UCSD-AML1 (cell line): ENCODE data around the gene R3HDM4.
"Not testable (repeated sequence)": the region's sequence is repeated elsewhere in the genome, so short reads cannot be mapped to it uniquely, and the experiment has no call there.

Experiments
- DNase-seq: peaks from one replicate; lab custom pipeline; 2025; ENCODE audit not compliant: unreplicated experiment; lab: John Stamatoyannopoulos, UW

The R3HDM4 gene

DNA sequence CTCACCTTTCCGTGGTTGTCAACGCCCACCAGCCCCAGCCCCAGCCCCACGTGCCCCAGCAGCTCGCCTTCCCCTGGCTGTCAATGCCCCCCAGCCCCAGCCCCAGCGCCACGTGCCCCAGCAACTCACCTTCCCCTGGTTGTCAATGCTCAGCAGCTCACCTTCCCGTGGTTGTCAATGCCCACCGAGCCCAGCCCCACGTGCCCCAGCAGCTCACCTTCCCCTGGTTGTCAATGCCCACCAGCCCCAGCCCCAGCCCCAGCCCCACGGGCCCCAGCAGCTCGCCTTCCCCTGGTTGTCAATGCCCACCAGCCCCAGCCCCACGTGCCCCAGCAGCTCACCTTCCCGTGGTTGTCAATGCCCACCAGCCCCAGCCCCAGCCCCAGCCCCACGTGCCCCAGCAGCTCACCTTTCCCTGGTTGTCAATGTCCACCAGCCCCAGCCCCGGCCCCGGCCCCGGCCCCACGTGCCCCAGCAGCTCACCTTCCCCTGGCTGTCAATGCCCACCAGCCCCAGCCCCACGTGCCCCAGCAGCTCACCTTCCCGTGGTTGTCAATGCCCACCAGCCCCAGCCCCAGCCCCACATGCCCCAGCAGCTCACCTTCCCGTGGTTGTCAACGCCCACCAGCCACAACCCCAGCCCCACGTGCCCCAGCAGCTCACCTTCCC, 34.9 kb downstream of the R3HDM4 start:
- not testable (repeated sequence) for DNase-seq

DNA sequence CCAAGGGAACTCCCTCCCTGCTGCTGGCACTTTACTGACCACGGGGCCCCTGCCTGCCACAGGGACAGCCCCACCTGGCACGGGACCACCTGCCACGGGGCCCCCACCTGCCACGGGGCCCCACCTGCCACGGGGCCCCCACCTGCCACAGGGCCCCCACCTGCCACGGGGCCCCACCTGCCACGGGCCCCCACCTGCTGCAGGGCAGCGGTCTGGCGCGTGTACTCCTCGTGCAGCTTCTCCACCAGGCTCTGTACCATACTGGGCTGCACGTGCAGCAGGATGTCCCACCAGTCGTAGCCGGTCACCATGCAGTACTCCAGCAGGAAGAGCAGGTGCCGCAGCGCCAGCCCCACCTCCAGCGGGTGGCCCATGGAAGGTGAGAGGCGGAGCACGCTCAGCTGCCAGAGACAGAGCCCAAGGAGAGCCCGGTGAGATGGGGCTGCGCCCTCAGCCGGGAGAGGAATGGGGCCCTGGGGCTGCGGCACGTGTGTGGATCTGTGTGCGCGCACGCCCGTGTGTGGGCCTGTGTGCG, 36.2 kb downstream of the R3HDM4 start:
- DNase-seq, result no peak

DNA sequence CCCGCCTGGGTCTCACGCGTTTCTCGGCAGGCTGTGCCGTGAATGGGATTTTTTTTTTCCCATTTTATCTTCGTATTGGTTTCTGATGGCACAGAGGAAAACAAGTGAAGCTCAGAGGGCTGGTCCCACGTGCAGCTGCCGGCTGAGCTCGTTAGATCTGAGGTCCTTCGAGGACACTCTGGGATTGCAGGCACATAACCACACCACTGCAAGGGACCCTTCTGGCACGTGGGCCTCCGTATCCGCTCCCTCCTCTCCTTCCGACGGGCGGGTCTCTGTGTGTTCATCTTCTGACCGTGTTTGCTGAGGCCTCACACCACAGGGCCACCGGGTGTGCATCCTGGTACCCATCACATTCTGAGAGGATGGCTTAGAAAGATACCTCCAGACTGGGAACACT, 36.9 kb downstream of the R3HDM4 start:
- DNase-seq, result no peak

DNA sequence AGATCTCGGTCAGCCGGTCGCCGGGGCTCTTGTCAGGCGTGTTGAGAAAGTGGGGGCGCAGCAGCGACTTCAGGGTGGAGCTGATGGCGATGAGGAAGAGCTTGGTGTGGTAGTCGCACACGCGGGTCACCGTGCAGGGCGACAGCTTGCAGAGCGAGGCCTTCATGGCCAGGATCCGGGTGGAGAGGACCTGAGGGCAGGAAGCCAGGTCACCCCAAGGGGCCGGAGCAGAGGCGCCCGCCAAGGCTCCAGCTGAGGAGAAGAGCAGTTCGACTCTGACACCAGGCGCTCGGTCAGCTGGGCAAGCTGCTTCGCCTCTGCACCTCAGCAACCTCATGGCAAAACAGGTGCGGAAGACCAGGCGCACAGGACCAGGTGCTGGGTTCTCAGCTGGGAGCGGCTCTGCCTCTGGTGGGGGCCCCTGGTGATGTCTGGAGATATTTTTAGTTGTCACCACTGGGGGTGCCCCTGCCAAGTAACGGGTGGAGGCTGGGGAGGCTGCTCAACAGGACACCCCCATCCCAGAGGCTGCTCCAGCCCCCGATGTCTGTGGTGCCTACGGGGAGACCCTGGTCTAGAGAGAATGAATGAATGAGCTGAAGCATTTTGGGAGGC, 37.6 kb downstream of the R3HDM4 start:
- no peak for DNase-seq

DNA sequence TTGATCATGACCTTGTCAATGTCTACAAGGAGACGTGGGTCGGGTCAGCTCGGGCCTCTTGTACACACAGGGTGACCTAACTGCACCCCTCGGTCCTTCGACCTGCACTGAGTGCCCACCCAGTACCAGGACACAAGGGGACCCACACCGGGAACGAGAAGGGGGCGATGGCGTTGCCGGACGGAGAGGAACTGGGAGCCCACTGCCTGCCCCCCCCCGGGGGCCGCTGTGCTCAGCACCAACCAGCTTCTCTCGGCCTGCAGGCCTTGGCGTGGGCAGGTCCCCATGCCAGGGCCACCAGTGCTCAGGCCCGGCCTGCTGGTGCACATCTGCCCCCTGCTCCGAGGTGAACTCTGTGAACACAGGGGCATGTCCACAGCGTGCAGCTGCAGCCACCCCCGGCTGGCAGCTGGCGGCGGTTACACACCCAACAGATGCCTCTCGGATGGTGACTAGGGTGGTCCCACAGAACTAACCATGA, 39.4 kb downstream of the R3HDM4 start:
- DNase-seq, result no peak

DNA sequence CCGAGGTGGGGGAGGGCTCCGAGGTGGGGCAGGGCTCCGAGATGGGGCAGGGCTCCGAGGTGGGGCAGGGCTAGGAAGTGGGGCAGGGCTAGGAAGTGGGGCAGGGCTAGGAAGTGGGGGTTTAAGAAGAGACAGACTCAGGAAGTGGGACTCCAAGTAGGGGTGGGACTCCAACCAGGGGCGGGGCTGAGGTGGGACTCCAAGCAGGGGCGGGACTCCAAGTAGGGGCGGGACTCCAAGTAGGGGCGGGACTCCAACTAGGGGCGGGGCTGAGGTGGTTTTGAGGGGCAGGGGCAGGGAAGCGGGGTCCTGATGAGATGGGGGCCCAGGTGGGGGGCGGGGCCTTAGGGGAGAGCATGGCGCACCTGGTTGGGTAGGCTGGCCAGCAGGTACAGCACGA, 39.9 kb downstream of the R3HDM4 start:
- peak; percentile 30 for DNase-seq

DNA sequence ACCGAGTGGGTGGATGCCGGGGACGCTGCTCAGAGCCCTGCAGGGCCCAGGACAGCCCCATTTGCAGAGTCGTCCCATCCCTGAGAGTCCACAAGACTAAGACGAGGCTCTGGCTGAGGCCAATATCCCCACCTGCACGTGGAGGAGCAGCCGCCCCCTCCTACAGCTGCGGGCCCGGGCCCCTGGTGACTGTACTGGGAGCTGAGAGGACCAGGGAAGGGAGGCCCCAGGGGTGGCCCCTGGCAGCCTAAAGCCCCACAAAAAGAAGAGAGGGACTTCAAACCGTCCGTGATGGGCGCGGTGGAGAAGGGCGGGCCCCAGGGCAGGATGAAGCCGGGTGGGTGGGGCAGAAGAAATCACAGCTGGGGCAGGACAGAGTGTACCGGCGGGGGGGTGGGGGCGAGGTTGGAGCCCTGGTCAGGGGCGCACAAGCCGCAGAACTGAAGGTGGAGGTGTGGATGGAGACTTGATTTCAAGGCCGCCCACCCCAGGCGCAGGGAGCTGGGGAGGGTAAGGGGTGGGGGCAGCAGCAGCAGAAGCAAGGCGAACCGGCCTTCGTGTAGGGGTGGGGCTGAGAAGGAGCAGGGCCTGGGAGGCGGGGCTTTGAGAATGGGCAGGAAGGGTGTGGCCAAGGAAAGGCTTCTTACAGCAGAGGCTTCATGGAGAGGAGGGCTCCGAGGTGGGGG, 40.6 kb downstream of the R3HDM4 start:
- DNase-seq, result peak; percentile 54

DNA sequence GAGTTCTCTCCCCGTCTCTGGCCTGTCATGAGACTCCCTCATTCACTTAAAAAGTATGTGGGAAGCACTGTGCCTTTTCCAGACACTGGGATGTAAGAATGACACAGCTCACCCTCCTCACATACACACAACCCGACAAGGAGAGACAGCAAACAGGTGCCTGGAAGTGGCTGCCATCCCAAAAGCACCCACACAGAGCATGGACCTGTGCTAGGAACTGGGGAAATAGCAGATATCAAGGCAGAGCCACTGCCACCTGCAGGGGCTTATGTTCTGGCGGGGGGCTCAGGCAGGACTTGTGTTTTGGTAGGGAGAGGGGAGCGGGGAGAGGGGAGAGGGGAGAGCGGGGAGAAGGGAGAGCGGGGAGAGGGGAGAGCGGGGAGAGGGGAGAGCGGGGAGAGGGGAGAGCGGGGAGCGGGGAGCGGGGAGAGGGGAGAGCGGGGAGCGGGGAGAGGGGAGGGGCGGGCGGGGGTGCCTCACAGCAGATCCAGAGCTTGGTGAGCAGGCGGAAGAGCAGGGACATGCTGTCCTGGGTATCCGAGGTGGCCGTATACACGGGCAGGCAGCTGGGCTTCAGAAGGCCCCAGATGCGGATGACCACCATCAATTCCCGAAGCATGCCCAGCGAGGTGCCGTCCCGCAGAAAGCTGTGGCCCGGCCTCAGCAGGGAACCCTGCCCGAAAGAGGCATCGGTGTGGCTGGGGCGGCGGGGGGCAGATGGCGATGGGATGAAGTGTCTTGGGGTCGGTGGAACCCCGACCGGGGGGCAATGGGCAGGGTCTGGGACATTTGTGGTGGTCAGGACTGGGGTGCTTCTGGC, 41.4 kb downstream of the R3HDM4 start:
- no peak for DNase-seq

DNA sequence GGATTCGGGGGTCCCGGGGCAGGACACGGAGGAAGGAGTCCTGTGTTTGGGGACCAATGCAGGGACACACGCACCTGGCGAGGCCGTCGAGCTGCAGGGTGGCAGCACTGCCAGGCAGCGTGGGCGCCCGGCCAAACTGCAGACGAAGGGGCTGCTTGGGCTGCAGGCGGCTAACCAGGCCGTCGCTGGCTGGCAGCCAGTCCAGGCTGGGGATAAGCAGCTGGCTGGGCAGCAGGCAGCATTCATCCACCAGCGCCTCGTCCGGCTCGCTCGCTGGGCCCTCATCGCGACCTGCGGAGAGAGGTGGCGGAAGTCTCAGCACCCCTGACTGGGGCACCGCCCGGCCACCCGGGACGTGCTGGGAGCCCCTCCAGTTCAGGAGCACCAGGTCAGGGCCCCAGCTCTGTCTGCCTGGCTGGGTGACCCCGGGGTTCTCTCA, 42.0 kb downstream of the R3HDM4 start:
- no peak for DNase-seq

DNA sequence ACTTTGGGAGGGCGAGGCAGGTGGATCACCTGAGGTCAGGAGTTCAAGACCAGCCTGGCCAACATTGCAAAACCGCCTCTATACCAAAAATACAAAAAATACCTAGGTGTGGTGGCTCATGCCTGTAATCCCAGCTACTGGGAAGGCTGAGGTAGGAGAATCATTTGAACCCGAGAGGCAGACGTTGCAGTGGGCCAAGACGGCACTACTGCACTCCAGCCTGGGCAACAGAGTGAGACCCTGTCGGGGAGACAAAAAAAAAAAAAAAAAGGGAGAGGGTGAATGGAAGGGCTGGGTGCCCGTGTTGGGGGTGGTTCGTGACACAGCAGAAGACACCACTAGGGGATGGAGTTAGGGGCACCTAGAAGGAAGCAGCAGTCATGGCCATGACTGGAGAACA, 42.7 kb downstream of the R3HDM4 start:
- DNase-seq, result no peak

DNA sequence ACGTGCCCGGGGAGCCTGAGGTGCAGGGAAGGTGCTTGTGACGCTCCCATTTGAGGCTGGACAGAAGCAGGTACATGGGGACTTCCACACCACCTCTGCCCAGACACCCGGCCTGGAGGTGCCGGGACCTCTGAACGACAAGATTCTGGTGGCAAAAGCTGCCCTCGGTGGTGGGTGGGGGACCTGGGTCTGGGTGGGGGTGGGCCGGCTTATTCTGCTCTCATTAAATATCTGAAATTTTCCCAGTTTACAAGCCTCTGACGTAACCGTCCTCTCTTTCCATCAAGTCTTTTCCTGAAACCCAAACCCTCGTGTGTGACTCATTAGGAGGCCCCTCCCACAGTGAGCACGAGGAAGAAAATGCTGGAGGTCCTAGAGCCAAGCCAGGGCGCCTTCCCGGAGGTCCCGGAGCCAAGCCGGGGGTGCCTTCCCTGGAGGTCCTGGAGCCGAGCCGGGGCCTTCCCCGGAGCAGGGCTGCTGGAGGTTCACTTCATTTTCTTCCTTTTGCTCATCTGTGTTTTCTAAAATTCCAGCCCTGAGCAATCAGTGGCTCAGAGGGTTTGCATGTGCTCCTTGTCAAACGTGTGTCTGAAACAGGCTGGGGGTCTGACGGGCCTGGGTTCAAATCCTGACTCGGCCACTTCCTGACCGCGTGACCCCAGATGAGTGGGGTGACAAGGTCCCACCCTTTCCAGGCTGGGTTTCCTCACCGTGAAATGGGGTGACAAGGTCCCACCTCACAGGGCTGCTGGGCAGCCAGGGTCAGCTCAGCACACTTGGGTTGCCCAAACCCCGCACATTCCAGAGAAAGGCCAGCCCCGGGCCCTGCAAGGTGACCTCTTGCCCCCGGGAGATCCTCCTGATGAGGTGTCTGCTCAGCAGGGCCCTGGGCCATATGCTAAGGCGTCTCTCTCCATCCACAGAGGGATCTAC, 43.5 kb downstream of the R3HDM4 start:
- DNase-seq, result no peak

DNA sequence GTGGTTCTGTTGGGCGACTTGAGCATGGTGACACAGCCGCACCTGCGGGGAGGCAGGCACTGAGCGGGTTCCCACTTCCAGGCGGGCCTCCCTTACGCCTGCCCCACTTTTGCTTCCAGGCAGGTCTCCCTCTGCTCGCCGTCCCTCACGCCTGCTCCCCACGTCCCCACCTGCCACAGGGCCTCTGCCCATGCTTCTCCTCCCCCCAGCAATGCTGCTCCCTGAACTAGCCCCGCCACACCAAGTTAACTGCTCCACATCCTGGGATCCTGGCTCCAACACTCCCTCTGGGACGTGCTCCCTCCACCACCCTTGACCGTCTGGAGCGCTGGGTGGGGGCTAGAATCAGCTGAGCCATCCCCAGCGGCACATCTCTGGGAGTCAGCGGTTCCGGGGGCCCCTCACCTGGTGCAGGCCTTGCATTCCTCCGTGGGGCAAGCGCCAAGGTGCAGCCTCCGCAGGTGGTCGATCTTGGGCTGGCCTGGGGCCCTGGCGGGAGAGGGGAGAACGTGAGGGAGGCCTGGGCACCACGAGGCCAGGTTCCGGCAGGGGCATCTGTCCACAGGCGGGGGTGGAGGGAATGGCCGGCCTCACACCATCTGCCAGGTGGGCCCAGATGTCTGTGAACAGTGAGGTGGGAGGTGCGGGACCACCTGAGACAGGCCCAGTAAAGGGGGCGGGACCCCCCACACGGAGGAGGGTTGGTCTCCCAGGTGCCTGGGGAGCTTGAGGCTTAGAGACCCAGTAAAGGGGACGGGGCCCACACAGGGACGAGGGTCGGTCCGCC, 44.4 kb downstream of the R3HDM4 start:
- no peak for DNase-seq

DNA sequence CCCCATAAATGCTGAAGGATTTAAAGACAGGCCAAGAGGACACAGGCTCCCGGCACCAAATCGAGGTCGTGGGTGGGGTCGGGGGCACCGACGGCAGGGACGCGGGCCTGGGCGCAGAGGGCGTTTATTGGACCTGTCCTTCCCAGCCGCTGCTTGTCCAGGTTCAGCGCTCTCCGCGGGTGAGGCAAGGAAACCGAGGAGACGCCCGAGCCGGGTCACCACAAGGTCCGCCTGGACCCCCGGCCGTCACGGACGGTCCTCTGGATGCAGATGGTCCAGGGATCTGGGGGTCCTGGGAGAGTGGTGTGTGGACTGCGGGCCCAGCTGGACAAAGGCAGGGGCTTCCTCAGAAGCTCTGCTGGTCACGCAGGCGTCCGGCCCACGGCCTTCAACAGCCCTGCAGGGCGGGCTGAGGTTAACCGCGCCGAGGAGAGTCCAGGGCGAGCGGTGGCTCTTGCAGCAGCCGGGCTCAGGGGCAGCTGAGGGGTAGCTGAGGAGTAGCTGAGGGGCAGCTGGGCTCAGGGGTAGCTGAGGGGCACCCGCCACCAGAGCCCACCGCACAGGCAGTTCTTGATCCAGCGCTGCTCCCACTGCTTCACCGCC, 45.1 kb downstream of the R3HDM4 start:
- DNase-seq, result no peak

DNA sequence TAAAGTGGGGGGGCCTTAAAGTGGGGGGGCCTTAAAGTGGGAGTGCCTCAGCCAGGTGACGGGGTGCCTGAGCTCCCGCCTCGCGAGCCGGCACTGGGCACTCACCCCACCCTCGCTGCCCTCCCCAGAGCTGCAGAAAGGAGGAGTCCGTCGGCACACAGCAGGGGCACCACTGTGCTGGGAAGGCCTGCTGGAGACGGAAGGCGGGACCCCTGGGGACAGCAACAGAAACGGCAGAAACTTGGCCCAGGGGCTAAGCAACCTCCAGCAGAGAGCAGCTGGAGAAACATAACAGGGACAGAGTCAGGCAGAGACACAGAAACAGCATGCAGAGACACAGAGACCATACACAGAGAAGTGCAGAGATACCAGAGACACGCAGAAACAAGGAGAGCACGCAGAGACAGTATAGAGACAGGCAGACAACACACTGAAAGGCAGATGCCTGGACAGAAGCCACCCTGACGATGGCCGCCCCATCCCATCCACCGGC, 45.7 kb downstream of the R3HDM4 start:
- no peak for DNase-seq

DNA sequence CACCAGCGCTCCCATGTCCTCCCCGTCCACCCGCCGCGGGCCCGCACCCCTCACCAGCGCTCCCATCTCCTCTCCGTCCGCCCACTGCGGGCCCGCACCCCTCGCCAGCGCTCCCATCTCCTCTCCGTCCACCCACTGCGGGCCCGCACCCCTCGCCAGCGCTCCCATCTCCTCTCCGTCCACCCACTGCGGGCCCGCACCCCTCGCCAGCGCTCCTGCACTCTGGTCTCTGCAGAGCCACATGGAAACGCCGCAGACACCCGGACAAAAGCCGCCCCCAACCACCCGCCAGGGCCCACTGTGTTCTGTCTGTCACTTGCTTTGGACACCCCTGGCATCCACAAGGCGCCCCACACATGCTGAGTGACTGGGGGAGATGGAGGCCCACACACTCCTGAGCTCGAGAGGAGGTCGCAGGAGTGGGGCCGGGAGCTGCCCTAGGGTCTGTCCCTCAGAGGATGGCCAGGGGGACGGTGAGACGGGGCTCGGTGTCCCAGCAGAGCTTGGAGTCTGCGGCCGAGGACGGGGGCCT, 46.2 kb downstream of the R3HDM4 start:
- DNase-seq, result no peak

DNA sequence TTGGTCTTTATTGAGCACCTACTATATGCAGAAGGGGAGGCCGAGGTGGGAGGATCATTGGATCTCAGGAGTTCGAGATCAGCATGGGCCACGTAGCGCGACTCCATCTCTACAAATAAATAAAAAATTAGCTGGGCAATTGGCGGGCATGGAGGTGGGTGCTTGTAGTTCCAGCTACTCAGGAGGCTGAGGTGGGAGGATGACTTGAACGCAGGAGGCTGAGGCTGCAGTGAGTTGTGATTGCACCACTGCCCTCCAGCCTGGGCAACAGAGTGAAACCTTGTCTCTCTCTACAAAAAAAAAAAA, 49.8 kb downstream of the R3HDM4 start:
- no peak for DNase-seq

DNA sequence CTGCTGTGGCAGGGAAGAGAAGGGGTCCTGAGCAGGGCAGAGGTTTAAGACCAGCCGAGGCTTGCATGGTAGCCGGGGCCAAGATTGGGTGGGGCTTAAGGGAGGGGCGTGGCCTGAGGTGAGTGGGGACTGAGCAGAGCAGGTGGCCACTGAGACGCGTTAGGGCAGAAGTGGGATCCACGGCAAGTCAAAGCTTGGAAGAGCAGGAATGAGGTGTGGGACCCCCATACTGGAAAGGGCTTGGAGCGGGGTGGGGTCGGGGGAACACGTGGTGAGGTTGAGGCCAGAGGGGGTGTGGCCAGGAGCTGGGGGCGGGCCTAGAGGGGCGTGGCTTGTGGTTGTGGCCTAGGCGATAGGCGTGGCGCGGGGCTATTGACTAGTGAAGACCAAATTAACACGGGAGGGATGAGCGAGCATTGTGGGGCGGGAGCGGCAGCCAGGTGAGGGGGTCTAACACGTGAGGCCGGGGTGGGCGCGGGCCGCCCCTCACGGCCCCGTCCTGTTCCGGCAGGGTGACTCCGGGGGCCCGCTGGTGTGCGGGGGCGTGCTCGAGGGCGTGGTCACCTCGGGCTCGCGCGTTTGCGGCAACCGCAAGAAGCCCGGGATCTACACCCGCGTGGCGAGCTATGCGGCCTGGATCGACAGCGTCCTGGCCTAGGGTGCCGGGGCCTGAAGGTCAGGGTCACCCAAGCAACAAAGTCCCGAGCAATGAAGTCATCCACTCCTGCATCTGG, 50.3 kb downstream of the R3HDM4 start:
- peak; percentile 50 for DNase-seq
